PC-3 (cell line): ENCODE measurements around the gene MCFD2. TPM values are rescaled to one million over a fixed set of nuclear protein-coding genes. Genes with fewer than 3 reads are reported as not detected.

Source experiments
- ATAC-seq: fragments of 200-7000 bp; cut with Tn5 transposase; 2 replicates; pipeline ENCODE4 v1.9.1; 2020; ENCODE audit warnings: mild to moderate bottlenecking, moderate library complexity
- BruUV-seq: library from RNA; stranded (reverse); fragments of 400-500 nt; replicated peaks from 2 replicates; lab custom pipeline; 2021; lab: Mats Ljungman, UMichigan
- CTCF ChIA-PET: fragments of 300-600 bp; sonication (Branson Sonifier 250); formaldehyde crosslinking; loops from one replicate; lab custom pipeline; 2022; ENCODE audit warnings: antibody characterized with exemption; lab: Charles Lee
- POLR2A ChIA-PET: fragments of 300-600 bp; sonication (Branson Sonifier 250); formaldehyde crosslinking; loops from one replicate; lab custom pipeline; 2022; ENCODE audit warnings: antibody characterized with exemption; ENCODE audit not compliant: unreplicated experiment; lab: Charles Lee
- DNase-seq: peaks from one replicate; pipeline ENCODE4 v3.0.0-alpha.2; 2015
- H2AFZ ChIP-seq: fragments of 300-600 bp; sonication (generic); 2 replicates; pipeline ENCODE4 v1.6.0; 2016; ENCODE audit warnings: antibody characterized with exemption, low read length
- H3F3A ChIP-seq: fragments of 300-600 bp; sonication (generic); one replicate; pipeline ENCODE4 v1.6.0; 2017; ENCODE audit warnings: antibody characterized with exemption, low read length, control low read depth, mild to moderate bottlenecking; ENCODE audit not compliant: unreplicated experiment
- H3K27ac ChIP-seq: fragments of 300-600 bp; sonication (generic); 2 replicates; pipeline ENCODE4 v1.5.1; 2016; ENCODE audit warnings: mild to moderate bottlenecking, low read length
- H3K27me3 ChIP-seq: fragments of 300-600 bp; sonication (generic); 2 replicates; pipeline ENCODE4 v1.6.1; 2016; ENCODE audit warnings: low read length, mixed read lengths
- H3K36me3 ChIP-seq: fragments of 300-600 bp; sonication (generic); 2 replicates; pipeline ENCODE4 v1.6.1; 2016; ENCODE audit warnings: low read depth, mixed run types, low read length, mixed read lengths
- H3K4me1 ChIP-seq: fragments of 300-600 bp; sonication (generic); 2 replicates; pipeline ENCODE4 v1.5.1; 2016; ENCODE audit warnings: low read length; ENCODE audit not compliant: insufficient read depth
- H3K4me2 ChIP-seq: fragments of 300-600 bp; sonication (generic); 2 replicates; pipeline ENCODE4 v1.6.0; 2016; ENCODE audit warnings: low read length
- H3K4me3 ChIP-seq: fragments of 300-600 bp; sonication (generic); 2 replicates; pipeline ENCODE4 v1.5.1; 2016; ENCODE audit warnings: mild to moderate bottlenecking, low read length, mixed read lengths
- H3K79me2 ChIP-seq: fragments of 300-600 bp; sonication (generic); 2 replicates; pipeline ENCODE4 v1.6.1; 2017; ENCODE audit warnings: low read length, mixed read lengths
- H3K9ac ChIP-seq: fragments of 300-600 bp; sonication (generic); 2 replicates; pipeline ENCODE4 v1.6.0; 2016; ENCODE audit warnings: mild to moderate bottlenecking, low read length
- H3K9me2 ChIP-seq: fragments of 300-600 bp; sonication (generic); replicated peaks from 2 replicates; pipeline ENCODE4 v1.6.1; 2016; ENCODE audit warnings: mixed run types, low read length, mixed read lengths
- H3K9me3 ChIP-seq: fragments of 300-600 bp; sonication (generic); 2 replicates; pipeline ENCODE4 v1.6.1; 2016; ENCODE audit warnings: low read length, mixed read lengths
- H4K20me1 ChIP-seq: fragments of 300-600 bp; sonication (generic); 2 replicates; pipeline ENCODE4 v1.6.1; 2016; ENCODE audit warnings: low read length, mixed read lengths
- EZH2 ChIP-seq: fragments of 300-600 bp; sonication (generic); IDR thresholded peaks from one replicate; pipeline ENCODE4 v1.6.1; 2017; ENCODE audit warnings: antibody characterized with exemption, mild to moderate bottlenecking, low read length; ENCODE audit not compliant: unreplicated experiment
- EZH2phosphoT487 ChIP-seq: fragments of 300-600 bp; sonication (generic); IDR thresholded peaks from 2 replicates; pipeline ENCODE4 v1.6.1; 2018; ENCODE audit warnings: mild to moderate bottlenecking, antibody characterized with exemption, low read length, borderline replicate concordance
- intact Hi-C: fragments of 100-400 bp; cut with micrococcal nuclease; formaldehyde crosslinking; loops from 2 replicates; pipeline ENCODE4 v1.9.0; 2023
- total RNA-seq: library from RNA; depleted of rRNA; stranded (reverse); fragments of >200 nt; gene quantifications from 2 replicates; pipeline ENCODE4 v1.2.3, GENCODE V29; 2014
- TF ChIP-seq, protein P1 (sequence below): fragments of 300-600 bp; sonication (generic); conservative IDR thresholded peaks from 2 replicates; pipeline ENCODE4 v1.5.1; 2017; ENCODE audit warnings: antibody characterized with exemption, low read depth, mild to moderate bottlenecking, low read length

MCFD2 gene
- total RNA-seq, 1 experiment from 2014 or later = 112 TPM

GRCh38 chr2:46921676-46922448 lies 6.3 kb upstream of the MCFD2 start:
- ChIA-PET CTCF (interaction anchor here (0.6 kb wide), 2 partner anchors 272 to 274 kb away, joined by 3 to 4 read pairs; no protein-coding TSS in a partner anchor), POLR2A (interaction anchor here (1.4 kb wide), 1 partner anchor 8 kb away, joined by 4 read pairs; no protein-coding TSS in a partner anchor)
- no peaks in the 10 kb centered on the region for H3K9me3 ChIP-seq
- no peak overlapping the region for H2AFZ ChIP-seq
- H3K9me2 ChIP-seq = no peaks in the 10 kb centered on the region
- no peaks in the 10 kb centered on the region for H3F3A ChIP-seq
- no peaks in the 10 kb centered on the region for H4K20me1 ChIP-seq
- no TSS peak for BruUV-seq
- ATAC-seq (peak; percentile 78), DNase-seq (peak; percentile 79)
- peaks cover 49% of the 10 kb centered on the region for H3K4me1 ChIP-seq
- peak overlapping the region; percentile 22 for H3K9ac ChIP-seq
- H3K4me2 ChIP-seq = peak overlapping the region; percentile 55
- no peaks in the 10 kb centered on the region for H3K27me3 ChIP-seq
- no peak for TF ChIP-seq EZH2
- TF ChIP-seq, protein P1, sequence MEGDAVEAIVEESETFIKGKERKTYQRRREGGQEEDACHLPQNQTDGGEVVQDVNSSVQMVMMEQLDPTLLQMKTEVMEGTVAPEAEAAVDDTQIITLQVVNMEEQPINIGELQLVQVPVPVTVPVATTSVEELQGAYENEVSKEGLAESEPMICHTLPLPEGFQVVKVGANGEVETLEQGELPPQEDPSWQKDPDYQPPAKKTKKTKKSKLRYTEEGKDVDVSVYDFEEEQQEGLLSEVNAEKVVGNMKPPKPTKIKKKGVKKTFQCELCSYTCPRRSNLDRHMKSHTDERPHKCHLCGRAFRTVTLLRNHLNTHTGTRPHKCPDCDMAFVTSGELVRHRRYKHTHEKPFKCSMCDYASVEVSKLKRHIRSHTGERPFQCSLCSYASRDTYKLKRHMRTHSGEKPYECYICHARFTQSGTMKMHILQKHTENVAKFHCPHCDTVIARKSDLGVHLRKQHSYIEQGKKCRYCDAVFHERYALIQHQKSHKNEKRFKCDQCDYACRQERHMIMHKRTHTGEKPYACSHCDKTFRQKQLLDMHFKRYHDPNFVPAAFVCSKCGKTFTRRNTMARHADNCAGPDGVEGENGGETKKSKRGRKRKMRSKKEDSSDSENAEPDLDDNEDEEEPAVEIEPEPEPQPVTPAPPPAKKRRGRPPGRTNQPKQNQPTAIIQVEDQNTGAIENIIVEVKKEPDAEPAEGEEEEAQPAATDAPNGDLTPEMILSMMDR = no peak
- no peaks in the 10 kb centered on the region; the same call in 1 of the 2 replicates for H3K36me3 ChIP-seq
- H3K27ac ChIP-seq = peak overlapping the region; percentile 79
- no peak overlapping the region for H3K4me3 ChIP-seq
- intact Hi-C loops = loop anchor here (2.0 kb wide), 1 partner anchor 21 kb away; no protein-coding TSS in a partner anchor
- H3K79me2 ChIP-seq = peaks cover 9% of the 10 kb centered on the region; the same call in 1 of the 2 replicates

DNA sequence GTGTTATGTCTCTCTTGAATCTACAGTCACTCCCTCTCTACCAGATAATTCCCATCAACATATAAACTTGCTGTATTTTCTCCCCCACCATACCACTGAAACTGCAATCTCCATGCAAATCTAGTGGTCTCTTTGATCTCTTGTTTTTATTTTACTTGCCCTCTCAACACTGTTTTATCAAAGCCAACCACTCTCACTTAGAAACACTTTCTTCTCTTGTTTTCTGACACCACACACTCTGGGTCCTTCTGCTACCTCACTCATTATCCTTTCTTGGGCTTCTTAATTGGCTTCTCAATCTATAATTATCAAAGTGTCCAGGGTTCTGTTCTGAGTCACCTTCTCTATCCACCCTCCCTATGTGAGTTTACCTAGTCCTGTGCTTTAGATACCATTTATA lies 2.0 kb upstream of the MCFD2 start:
- no peaks in the 10 kb centered on the region for H3K9me2 ChIP-seq
- H3K4me2 ChIP-seq = 0 out of 2 replicates have a peak overlapping the region, but pooled peaks have one; percentile 90
- BruUV-seq = no TSS peak
- peaks cover 45% of the 10 kb centered on the region for H3K79me2 ChIP-seq
- H3K9me3 ChIP-seq = no peaks in the 10 kb centered on the region
- TF ChIP-seq EZH2phosphoT487 = no peak
- TF ChIP-seq, protein P1 = no peak
- TF ChIP-seq EZH2 = no peak
- 0 out of 2 replicates have a peak, but pooled peaks cover 2% of the 10 kb centered on the region for H3K36me3 ChIP-seq
- ChIA-PET POLR2A (no interaction called here), CTCF (no interaction called here)
- H3K27me3 ChIP-seq = no peaks in the 10 kb centered on the region
- no peak overlapping the region for H3K27ac ChIP-seq
- intact Hi-C loops = loop anchor here (2.0 to 5.0 kb wide), 4 partner anchors 50 to 405 kb away; no protein-coding TSS in a partner anchor
- no peak overlapping the region; the same call in 1 of the 2 replicates for H3K4me3 ChIP-seq
- no peak for ATAC-seq
- no peaks in the 10 kb centered on the region for H3F3A ChIP-seq
- H3K4me1 ChIP-seq = peaks cover 52% of the 10 kb centered on the region
- no peak overlapping the region for H2AFZ ChIP-seq
- no peak overlapping the region for H3K9ac ChIP-seq
- no peak for DNase-seq
- peaks cover 13% of the 10 kb centered on the region; the same call in 1 of the 2 replicates for H4K20me1 ChIP-seq
